Uterus (tissue), 4 donors: Measurements from ENCODE around the gene MBNL1. TPM values are rescaled to one million over a fixed set of nuclear protein-coding genes. Genes with fewer than 3 reads are reported as not detected.

Source experiments
- DNase-seq, 2 donors: peaks; one replicate each; pipeline ENCODE4 v3.0.0-alpha.2; 2019 to 2020
- H3K27ac ChIP-seq, 2 donors: fragments of 200-600 bp; sonication (generic); 1 replicate in 1 of 2; 2 replicates in 1 of 2; pipeline ENCODE4 v1.5.1; 2016 to 2018
- H3K27me3 ChIP-seq, 2 donors: fragments of 200-600 bp; sonication (generic); one replicate each; pipeline ENCODE4 v1.5.1; 2018 to 2019; ENCODE audit warnings: control low read depth in 1 of 2
- H3K36me3 ChIP-seq, 2 donors: fragments of 200-600 bp; sonication (generic); one replicate each; pipeline ENCODE4 v1.5.1; 2019; ENCODE audit warnings: control low read depth in 1 of 2
- H3K4me1 ChIP-seq, 2 donors: fragments of 200-600 bp; sonication (generic); one replicate each; pipeline ENCODE4 v1.5.1; 2018 to 2019; ENCODE audit warnings: control low read depth in 1 of 2
- H3K4me3 ChIP-seq, 2 donors: fragments of 200-600 bp; sonication (generic); 1 replicate in 1 of 2; 2 replicates in 1 of 2; pipeline ENCODE4 v1.5.1; 2018 to 2019; ENCODE audit warnings: mild to moderate bottlenecking in 1 of 2
- H3K9me3 ChIP-seq, 2 donors: fragments of 200-600 bp; sonication (generic); one replicate each; pipeline ENCODE4 v1.5.1; 2019; ENCODE audit warnings: control low read depth in 1 of 2
- CTCF ChIP-seq, 4 experiments: fragments of 200-600 bp in 2 of 4; fragments of 450-650 bp in 2 of 4; sonication (generic) in 2 of 4; IDR thresholded peaks; one replicate each; pipeline ENCODE4 v1.5.1; 2016 to 2019; ENCODE audit warnings: antibody characterized with exemption in 4 of 4, mild to moderate bottlenecking in 2 of 4, moderate library complexity in 1 of 4
- POLR2A ChIP-seq, 2 donors: fragments of 450-650 bp; IDR thresholded peaks; one replicate each; pipeline ENCODE4 v1.6.1; 2016; ENCODE audit warnings: antibody characterized with exemption in 2 of 2, mild to moderate bottlenecking in 1 of 2, moderate library complexity in 1 of 2
- intact Hi-C: fragments of 100-400 bp; cut with DNase I; formaldehyde crosslinking; loops from one replicate; pipeline ENCODE4 v1.15.1; 2023; ENCODE audit warnings: low total_unique reads
- total RNA-seq, 4 donors: library from RNA; depleted of rRNA in 3 of 4; stranded (reverse); fragments of >200 nt in 3 of 4; gene quantifications; one replicate each; pipeline versions ENCODE4 v1.1.0 to v1.2.4, GENCODE V29; 2014 to 2023
- donor health status: DM: yes; HTN: yes; CAD: no.

The MBNL1 gene
- total RNA-seq, 4 donors from 2014 or later: 219 to 470 (median 243) TPM

GRCh38 chr3:152245498-152246170, 23.1 kb upstream of the MBNL1 start:
- no peaks in the 10 kb centered on the region for H3K27me3 ChIP-seq

GRCh38 chr3:152251916-152252315, 16.8 kb upstream of the MBNL1 start:
- no peaks in the 10 kb centered on the region for H3K9me3 ChIP-seq
- no peak for DNase-seq
- H3K36me3 ChIP-seq: no peaks in the 10 kb centered on the region
- TF ChIP-seq POLR2A (IDR thresholded peaks at IDR 0.05): no peak
- no peak for TF ChIP-seq CTCF (IDR thresholded peaks at IDR 0.05)
- H3K27ac ChIP-seq: no peak overlapping the region
- no peaks in the 10 kb centered on the region for H3K27me3 ChIP-seq
- no peak overlapping the region for H3K4me3 ChIP-seq
- intact Hi-C loops: no loop called here
- H3K4me1 ChIP-seq: no peaks in the 10 kb centered on the region

More at GRCh38 chr3:152245498-152246170, 23.1 kb upstream of the MBNL1 start:
- no peak for TF ChIP-seq CTCF (IDR thresholded peaks at IDR 0.05)
- TF ChIP-seq POLR2A (IDR thresholded peaks at IDR 0.05): no peak
- intact Hi-C loops: no loop called here
- Histone ChIP-seq H3K36me3 (no peaks in the 10 kb centered on the region), H3K9me3 (no peaks in the 10 kb centered on the region), H3K4me3 (no peak overlapping the region), H3K4me1 (no peaks in the 10 kb centered on the region), H3K27ac (no peak overlapping the region)
- no peak for DNase-seq

- TF ChIP-seq POLR2A (IDR thresholded peaks at IDR 0.05): no peak
- TF ChIP-seq CTCF (IDR thresholded peaks at IDR 0.05): no peak
- no peak for DNase-seq
- Histone ChIP-seq H3K4me1 (no peaks in the 10 kb centered on the region), H3K36me3 (no peaks in the 10 kb centered on the region), H3K9me3 (no peaks in the 10 kb centered on the region), H3K4me3 (no peak overlapping the region), H3K27ac (no peak overlapping the region), H3K27me3 (no peaks in the 10 kb centered on the region)
- intact Hi-C loops: no loop called here
Measured at GRCh38 chr3:152252755-152253154, 16.0 kb upstream of the MBNL1 start.

GRCh38 chr3:152253514-152253913, 15.2 kb upstream of the MBNL1 start:
- Histone ChIP-seq H3K4me1 (no peaks in the 10 kb centered on the region), H3K27me3 (no peaks in the 10 kb centered on the region), H3K36me3 (no peaks in the 10 kb centered on the region), H3K27ac (no peak overlapping the region), H3K9me3 (no peaks in the 10 kb centered on the region), H3K4me3 (no peak overlapping the region)
- TF ChIP-seq POLR2A (IDR thresholded peaks at IDR 0.05): no peak
- TF ChIP-seq CTCF (IDR thresholded peaks at IDR 0.05): no peak
- intact Hi-C loops: no loop called here
- no peak for DNase-seq

GRCh38 chr3:152254041-152254440, 14.7 kb upstream of the MBNL1 start:
- Histone ChIP-seq H3K27me3 (no peaks in the 10 kb centered on the region), H3K4me1 (peaks cover 0 to 4% of the 10 kb centered on the region in 2 donors), H3K27ac (no peak overlapping the region), H3K36me3 (no peaks in the 10 kb centered on the region), H3K9me3 (no peaks in the 10 kb centered on the region), H3K4me3 (no peak overlapping the region)
- intact Hi-C loops: no loop called here
- no peak for DNase-seq
- TF ChIP-seq CTCF (IDR thresholded peaks at IDR 0.05) (no peak), POLR2A (IDR thresholded peaks at IDR 0.05) (no peak)
